Testis (tissue), 3 donors: ENCODE results near the gene DDI2. TPM values are rescaled to one million over a fixed set of nuclear protein-coding genes. Genes with fewer than 3 reads are reported as not detected.
A peak's percentile ranks its signal among the peaks of the same experiment; 100 is the strongest.

Experiments used
- DNase-seq: peaks from one replicate; pipeline ENCODE4 v3.0.0-alpha.2; 2019
- H3K27ac ChIP-seq, 2 donors: fragments of 200-600 bp; sonication (generic); one replicate each; pipeline ENCODE4 v1.5.1; 2019
- H3K27me3 ChIP-seq: fragments of 200-600 bp; sonication (generic); one replicate; pipeline ENCODE4 v1.5.1; 2019
- H3K36me3 ChIP-seq: fragments of 200-600 bp; sonication (generic); one replicate; pipeline ENCODE4 v1.5.1; 2017; ENCODE audit warnings: low read depth; ENCODE audit errors: missing control alignments
- H3K4me1 ChIP-seq: fragments of 200-600 bp; sonication (generic); one replicate; pipeline ENCODE4 v1.5.1; 2019
- H3K4me3 ChIP-seq, 2 donors: fragments of 200-600 bp; sonication (generic); one replicate each; pipeline ENCODE4 v1.5.1; 2017 to 2019
- H3K9me3 ChIP-seq: fragments of 200-600 bp; sonication (generic); one replicate; pipeline ENCODE4 v1.5.1; 2017
- CTCF ChIP-seq, 3 experiments: fragments of 450-650 bp in 2 of 3; fragments of 200-600 bp in 1 of 3; sonication (generic) in 1 of 3; IDR thresholded peaks; one replicate each; pipeline ENCODE4 v1.5.1; 2016 to 2019; ENCODE audit warnings: antibody characterized with exemption in 3 of 3, mild to moderate bottlenecking in 2 of 3, moderate library complexity in 1 of 3
- POLR2A ChIP-seq: fragments of 450-650 bp; IDR thresholded peaks from one replicate; pipeline ENCODE4 v1.6.1; 2017; ENCODE audit warnings: antibody characterized with exemption, mild to moderate bottlenecking, moderate library complexity
- WGBS, 2 donors: methylation state at CpG; one replicate each; pipeline ENCODE4 v1.1.5; 2018; 5-methylcytosine and 5-hydroxymethylcytosine counted together
- intact Hi-C: fragments of 100-400 bp; cut with DNase I; formaldehyde crosslinking; loops from one replicate; pipeline ENCODE4 v1.15.1; 2023; ENCODE audit warnings: low total_unique reads
- polyA plus RNA-seq: library from polyadenylated mRNA; stranded (reverse); fragments of 350-450 nt; fragmentation: Illumina TruSeq; extraction: RNeasy Lipid Tissue Mini Kit (QIAGEN cat#74804); gene quantifications from one replicate; pipeline ENCODE4 v1.2.3, GENCODE V29; 2014; ENCODE audit warnings: low read depth, low replicate concordance; ENCODE audit not compliant: insufficient read depth
- total RNA-seq, 2 donors: library from RNA; depleted of rRNA; stranded (reverse); fragments of >200 nt; gene quantifications; one replicate each; pipeline ENCODE4 v1.2.3, GENCODE V29; 2016

DDI2 gene
- total and polyA plus RNA-seq, 3 donors from 2014 or later, result 9.6 to 54.2 (median 45.2) TPM

- H3K27ac ChIP-seq, result no peak overlapping the region
These were observed 63.5 kb downstream of the DDI2 start for GRCh38 chr1:15680561-15681348.

GRCh38 chr1:15681349-15682292 is 64.4 kb downstream of the DDI2 start:
- H3K36me3 ChIP-seq, result no peaks in the 10 kb centered on the region
- H3K27ac ChIP-seq, result no peak overlapping the region
- TF ChIP-seq POLR2A (no peak), CTCF (IDR thresholded peaks at IDR 0.05) (no peak)
- no peaks in the 10 kb centered on the region for H3K27me3 ChIP-seq
- intact Hi-C loops, result no loop called here
- peaks cover 17% of the 10 kb centered on the region for H3K4me1 ChIP-seq
- 88 to 90% methylated on average over 12 of the region's 12 CpGs for WGBS, 2 donors
- no peak for DNase-seq
- H3K4me3 ChIP-seq, result no peak overlapping the region
- H3K9me3 ChIP-seq, result no peaks in the 10 kb centered on the region

More at GRCh38 chr1:15680561-15681348, 63.5 kb downstream of the DDI2 start:
- Histone ChIP-seq H3K4me3 (no peak overlapping the region), H3K36me3 (no peaks in the 10 kb centered on the region), H3K9me3 (no peaks in the 10 kb centered on the region), H3K27me3 (no peaks in the 10 kb centered on the region), H3K4me1 (peaks cover 10% of the 10 kb centered on the region)
- intact Hi-C loops, result no loop called here
- no peak for DNase-seq
- WGBS, 2 donors, result 84 to 89% methylated on average over 7 of the region's 7 CpGs
- TF ChIP-seq CTCF (IDR thresholded peaks at IDR 0.05), result no peak
- no peak for TF ChIP-seq POLR2A

- H3K9me3 ChIP-seq, result no peaks in the 10 kb centered on the region
- DNase-seq, result no peak
- H3K36me3 ChIP-seq, result no peaks in the 10 kb centered on the region
- H3K4me1 ChIP-seq, result peaks cover 17% of the 10 kb centered on the region
- 72 to 78% methylated on average over 4 of the region's 4 CpGs for WGBS, 2 donors
- intact Hi-C loops, result no loop called here
- TF ChIP-seq POLR2A (no peak), CTCF (IDR thresholded peaks at IDR 0.05) (no peak)
- peak overlapping the region in 1 of 2 donors; percentile 92 for H3K27ac ChIP-seq
- no peak overlapping the region for H3K4me3 ChIP-seq
- H3K27me3 ChIP-seq, result no peaks in the 10 kb centered on the region
These were observed 65.7 kb downstream of the DDI2 start for GRCh38 chr1:15682936-15683341.

DNA sequence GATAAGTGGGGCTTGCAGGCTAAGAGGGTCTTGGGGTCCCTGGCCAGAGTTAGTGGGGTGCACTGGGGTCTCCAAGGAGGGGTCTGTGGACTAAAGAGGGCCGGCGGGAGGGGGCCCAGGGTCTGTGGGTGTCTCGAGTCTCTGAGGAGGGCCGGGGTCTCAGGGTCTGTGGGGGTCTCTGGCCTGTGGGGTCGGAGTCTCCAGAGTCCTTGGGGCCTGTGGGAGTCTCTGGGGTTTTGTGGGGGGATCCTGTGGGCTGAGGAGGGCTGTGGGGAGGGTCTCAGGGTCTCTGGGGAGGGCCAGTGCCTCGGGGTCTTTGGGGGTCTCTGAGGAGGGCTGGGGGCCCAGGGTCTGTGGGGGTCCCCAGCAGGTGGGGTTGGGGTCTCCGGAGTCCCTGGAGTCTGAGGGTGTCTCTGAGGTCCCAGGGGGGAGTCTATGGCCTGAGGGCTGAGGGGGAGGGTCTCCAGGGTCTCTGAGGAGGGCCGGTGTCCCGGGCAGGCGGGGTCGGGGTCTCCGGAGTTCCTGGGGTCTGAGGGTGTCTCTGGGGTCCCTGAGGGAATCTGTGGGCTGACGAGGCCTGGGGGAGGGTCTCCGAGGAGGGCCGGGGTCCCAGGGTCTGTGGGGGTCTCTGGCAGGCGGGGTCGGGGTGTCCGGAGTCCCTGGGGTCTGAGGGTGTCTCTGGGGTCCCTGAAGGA is 66.2 kb downstream of the DDI2 start:
- Histone ChIP-seq H3K4me3 (peak overlapping the region; percentile 85), H3K27ac (peak overlapping the region; percentile 92 to 96), H3K36me3 (no peaks in the 10 kb centered on the region), H3K4me1 (peaks cover 17% of the 10 kb centered on the region), H3K9me3 (no peaks in the 10 kb centered on the region), H3K27me3 (no peaks in the 10 kb centered on the region)
- TF ChIP-seq CTCF (IDR thresholded peaks at IDR 0.05), result no peak
- no peak for TF ChIP-seq POLR2A
- intact Hi-C loops, result no loop called here
- WGBS, 2 donors, result 33 to 56% methylated on average over 4 to 18 of the region's 18 CpGs
- no peak for DNase-seq
